Measurements from ENCODE around the gene TNIP2.
A peak's percentile ranks its signal among the peaks of the same experiment; 100 is the strongest.

DNA sequence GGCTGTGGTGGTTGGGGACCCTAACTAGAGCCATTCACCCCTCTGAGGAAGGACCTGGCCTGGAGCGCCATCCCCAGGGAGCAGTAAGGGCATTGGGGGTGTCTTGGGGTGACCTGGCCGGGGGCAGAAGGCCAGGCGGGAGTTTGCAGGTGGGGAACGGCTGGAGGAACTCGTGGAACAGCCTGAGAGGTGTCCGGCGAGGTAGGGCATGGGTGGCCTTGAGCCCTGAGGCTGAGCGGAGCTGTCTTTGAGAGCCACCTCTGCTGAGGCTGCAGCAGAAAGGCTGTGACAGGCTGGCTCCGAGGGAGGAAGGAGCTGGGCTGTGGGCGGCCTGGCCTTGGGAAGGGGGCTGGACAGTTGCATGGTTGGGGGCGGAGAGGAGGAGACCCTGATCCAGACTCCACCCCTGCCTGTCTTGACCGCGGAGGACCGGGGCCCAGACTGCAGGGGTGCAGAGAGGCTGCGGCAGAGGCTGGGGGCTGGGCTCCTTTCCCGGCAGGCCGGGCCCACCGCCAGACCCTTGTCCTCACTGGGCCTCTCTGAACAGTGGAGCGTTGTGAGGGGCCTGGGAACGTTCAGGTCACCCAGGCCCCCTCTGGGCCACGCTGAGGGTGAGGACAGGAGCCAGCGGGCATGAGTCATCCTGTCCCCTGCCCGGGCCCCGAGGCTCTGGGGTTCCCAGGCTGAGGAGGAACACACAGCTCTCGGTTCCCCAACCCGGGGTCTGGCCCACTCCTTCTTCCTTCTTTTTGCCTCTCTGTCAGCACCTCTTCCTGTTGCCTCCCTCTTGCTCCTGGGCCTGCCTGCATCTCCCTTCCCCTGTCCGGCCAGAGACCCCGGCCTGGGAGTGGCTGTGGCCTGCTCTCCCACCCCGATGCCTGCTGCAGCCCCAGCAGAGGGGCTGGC lies 44.8 kb upstream of the TNIP2 start:
- TF ChIP-seq, protein P1, sequence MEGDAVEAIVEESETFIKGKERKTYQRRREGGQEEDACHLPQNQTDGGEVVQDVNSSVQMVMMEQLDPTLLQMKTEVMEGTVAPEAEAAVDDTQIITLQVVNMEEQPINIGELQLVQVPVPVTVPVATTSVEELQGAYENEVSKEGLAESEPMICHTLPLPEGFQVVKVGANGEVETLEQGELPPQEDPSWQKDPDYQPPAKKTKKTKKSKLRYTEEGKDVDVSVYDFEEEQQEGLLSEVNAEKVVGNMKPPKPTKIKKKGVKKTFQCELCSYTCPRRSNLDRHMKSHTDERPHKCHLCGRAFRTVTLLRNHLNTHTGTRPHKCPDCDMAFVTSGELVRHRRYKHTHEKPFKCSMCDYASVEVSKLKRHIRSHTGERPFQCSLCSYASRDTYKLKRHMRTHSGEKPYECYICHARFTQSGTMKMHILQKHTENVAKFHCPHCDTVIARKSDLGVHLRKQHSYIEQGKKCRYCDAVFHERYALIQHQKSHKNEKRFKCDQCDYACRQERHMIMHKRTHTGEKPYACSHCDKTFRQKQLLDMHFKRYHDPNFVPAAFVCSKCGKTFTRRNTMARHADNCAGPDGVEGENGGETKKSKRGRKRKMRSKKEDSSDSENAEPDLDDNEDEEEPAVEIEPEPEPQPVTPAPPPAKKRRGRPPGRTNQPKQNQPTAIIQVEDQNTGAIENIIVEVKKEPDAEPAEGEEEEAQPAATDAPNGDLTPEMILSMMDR (IDR thresholded peaks at IDR 0.05): no peak
- peak in 1 of 3 donors; percentile 9 for TF ChIP-seq POLR2AphosphoS5 (IDR thresholded peaks at IDR 0.05)
